Activated T-cell treated with anti-CD3 and anti-CD28 coated beads, Interleukin-2, amount 50 U/mL, for 24 hours (primary cell): ENCODE data around the gene TADA1.

Source experiments
- DNase-seq: peaks from one replicate; pipeline ENCODE4 v3.0.0-alpha.2; 2020
- H3K27ac Mint-ChIP-seq: 2 replicates; pipeline ENCODE4 v1.8.0; 2020; ENCODE audit warnings: mild to moderate bottlenecking, mixed read lengths
- H3K27me3 Mint-ChIP-seq: 2 replicates; pipeline ENCODE4 v1.8.0; 2020; ENCODE audit warnings: mixed read lengths
- H3K36me3 Mint-ChIP-seq: 2 replicates; pipeline ENCODE4 v1.8.0; 2020; ENCODE audit warnings: low read depth, mixed read lengths
- H3K4me1 Mint-ChIP-seq: 2 replicates; pipeline ENCODE4 v1.8.0; 2020; ENCODE audit warnings: low read depth, mixed read lengths
- H3K4me3 Mint-ChIP-seq: 2 replicates; pipeline ENCODE4 v1.8.0; 2020; ENCODE audit warnings: mild to moderate bottlenecking, moderate library complexity, mixed read lengths
- H3K9me3 Mint-ChIP-seq: 2 replicates; pipeline ENCODE4 v1.8.0; 2020; ENCODE audit warnings: mixed read lengths

The TADA1 gene

GRCh38 chr1:166875734-166876539 lies at the start of gene TADA1:
Gene TADA1, minus strand, starts transcription at chr1:166876264. Its CDS starts 31 bp downstream, at chr1:166876233.
- Mint-ChIP-seq H3K36me3 (peaks cover 33% of the 10 kb centered on the region), H3K27me3 (no peaks in the 10 kb centered on the region), H3K27ac (peak within 1 kb of the TSS; percentile 99), H3K4me1 (peaks cover 50% of the 10 kb centered on the region), H3K9me3 (peaks cover 4% of the 10 kb centered on the region), H3K4me3 (peak within 1 kb of the TSS; percentile 96)
- peak; percentile 97 for DNase-seq

- Mint-ChIP-seq H3K9me3 (no peaks in the 10 kb centered on the region), H3K27me3 (peaks cover 34% of the 10 kb centered on the region), H3K36me3 (no peaks in the 10 kb centered on the region), H3K4me1 (peaks cover 1% of the 10 kb centered on the region), H3K27ac (no peak overlapping the region), H3K4me3 (no peak overlapping the region)
- DNase-seq = no peak
Measured at GRCh38 chr1:166924823-166925541, 48.9 kb upstream of the TADA1 start.

GRCh38 chr1:166920561-166921475 lies 44.8 kb upstream of the TADA1 start:
- Mint-ChIP-seq H3K27ac (no peak overlapping the region), H3K27me3 (peaks cover 47% of the 10 kb centered on the region), H3K4me3 (peak overlapping the region; percentile 36), H3K36me3 (no peaks in the 10 kb centered on the region), H3K9me3 (no peaks in the 10 kb centered on the region), H3K4me1 (peaks cover 1% of the 10 kb centered on the region)
- no peak for DNase-seq

DNA sequence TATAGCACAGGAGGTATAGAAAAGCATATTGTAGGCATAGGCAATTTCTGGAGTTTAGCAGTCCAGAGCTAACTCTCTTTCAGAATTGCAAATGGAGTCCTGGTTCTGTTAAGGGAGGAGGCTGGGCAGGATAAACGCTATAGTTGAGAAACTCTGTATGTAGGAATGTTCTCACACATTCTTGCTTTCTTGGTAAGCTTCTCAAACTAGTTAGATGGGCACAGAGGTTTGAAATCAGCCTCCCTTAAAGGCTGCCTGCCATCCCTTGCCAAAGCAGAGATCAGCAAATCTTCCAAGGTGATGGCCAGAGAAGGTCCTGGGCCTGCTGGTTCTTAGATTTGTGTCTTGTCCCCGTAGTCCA lies 42.9 kb upstream of the TADA1 start:
- no peaks in the 10 kb centered on the region for H3K36me3 Mint-ChIP-seq
- no peaks in the 10 kb centered on the region for H3K9me3 Mint-ChIP-seq
- peaks cover 1% of the 10 kb centered on the region for H3K4me1 Mint-ChIP-seq
- no peak overlapping the region for H3K27ac Mint-ChIP-seq
- no peak for DNase-seq
- H3K4me3 Mint-ChIP-seq = no peak overlapping the region
- H3K27me3 Mint-ChIP-seq = peaks cover 47% of the 10 kb centered on the region

DNA sequence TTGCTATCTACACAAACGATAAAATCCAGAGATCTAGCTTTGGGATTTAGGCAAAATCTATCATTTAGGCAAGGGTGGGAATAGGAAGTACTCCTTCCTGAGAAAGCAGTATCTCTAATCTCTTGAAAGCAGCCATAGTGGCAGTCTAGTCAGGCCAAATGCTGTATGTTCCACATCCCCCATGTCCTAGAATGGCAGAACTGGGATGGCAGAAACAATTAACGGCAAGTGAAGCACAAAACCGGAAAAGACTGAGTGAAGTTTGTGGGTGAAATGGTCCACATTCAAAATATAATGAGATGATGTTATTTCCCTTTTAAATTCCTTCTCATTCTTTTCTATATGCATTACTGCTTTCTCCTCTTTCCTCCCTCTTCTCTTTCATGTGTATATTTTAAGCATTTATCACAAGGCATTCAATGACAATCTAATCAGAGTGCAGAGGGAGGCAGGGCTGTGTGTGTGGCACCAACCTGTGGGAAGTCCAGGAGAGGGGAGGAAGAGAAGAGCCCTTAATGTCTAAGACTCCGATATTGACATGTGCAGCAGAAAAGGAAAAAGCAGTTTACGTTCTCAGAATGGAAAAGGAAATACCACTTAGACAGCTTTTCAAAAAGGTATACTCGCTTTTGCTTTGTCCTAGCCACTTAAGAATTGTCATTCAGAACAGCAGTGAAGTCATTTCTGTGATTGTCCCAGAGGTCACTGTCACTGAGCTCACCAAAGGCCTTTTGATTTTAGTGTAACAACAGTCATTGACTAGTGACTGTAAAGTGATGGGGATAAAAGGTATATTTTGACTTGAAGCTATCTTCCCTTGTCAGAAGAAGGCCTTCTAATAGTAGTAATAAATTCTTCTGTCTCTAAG lies 42.3 kb upstream of the TADA1 start:
- Mint-ChIP-seq H3K9me3 (no peaks in the 10 kb centered on the region), H3K4me1 (peaks cover 1% of the 10 kb centered on the region), H3K27me3 (peaks cover 47% of the 10 kb centered on the region), H3K4me3 (no peak overlapping the region), H3K36me3 (no peaks in the 10 kb centered on the region), H3K27ac (no peak overlapping the region)
- DNase-seq = no peak

DNA sequence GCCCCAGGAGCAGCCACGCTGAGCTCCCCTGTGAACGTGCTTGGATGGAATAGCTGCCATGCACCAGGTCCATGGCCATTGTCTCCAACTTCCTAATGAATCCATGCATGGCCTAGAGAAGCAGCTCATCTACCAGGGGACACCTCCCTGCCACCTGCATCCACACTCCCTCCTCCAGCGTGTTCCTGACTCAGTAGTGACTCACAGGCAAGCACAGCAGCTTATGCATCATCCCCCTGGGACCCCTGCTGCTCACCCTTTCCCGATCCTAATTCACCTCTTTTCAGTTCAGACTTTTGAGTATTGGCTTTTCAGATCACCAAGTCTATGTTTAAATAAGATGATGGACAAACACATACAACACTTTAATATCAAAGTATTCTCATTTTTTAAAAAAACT lies 39.9 kb upstream of the TADA1 start:
- H3K4me3 Mint-ChIP-seq = no peak overlapping the region
- no peaks in the 10 kb centered on the region for H3K36me3 Mint-ChIP-seq
- peaks cover 30% of the 10 kb centered on the region for H3K27me3 Mint-ChIP-seq
- peaks cover 3% of the 10 kb centered on the region for H3K9me3 Mint-ChIP-seq
- no peak for DNase-seq
- no peak overlapping the region for H3K27ac Mint-ChIP-seq
- H3K4me1 Mint-ChIP-seq = peaks cover 2% of the 10 kb centered on the region

- Mint-ChIP-seq H3K9me3 (peaks cover 3% of the 10 kb centered on the region), H3K36me3 (no peaks in the 10 kb centered on the region), H3K27me3 (peaks cover 23% of the 10 kb centered on the region), H3K4me3 (no peak overlapping the region), H3K4me1 (peaks cover 6% of the 10 kb centered on the region), H3K27ac (no peak overlapping the region)
- no peak for DNase-seq
Measured at GRCh38 chr1:166915042-166915441, 39.0 kb upstream of the TADA1 start.

DNA sequence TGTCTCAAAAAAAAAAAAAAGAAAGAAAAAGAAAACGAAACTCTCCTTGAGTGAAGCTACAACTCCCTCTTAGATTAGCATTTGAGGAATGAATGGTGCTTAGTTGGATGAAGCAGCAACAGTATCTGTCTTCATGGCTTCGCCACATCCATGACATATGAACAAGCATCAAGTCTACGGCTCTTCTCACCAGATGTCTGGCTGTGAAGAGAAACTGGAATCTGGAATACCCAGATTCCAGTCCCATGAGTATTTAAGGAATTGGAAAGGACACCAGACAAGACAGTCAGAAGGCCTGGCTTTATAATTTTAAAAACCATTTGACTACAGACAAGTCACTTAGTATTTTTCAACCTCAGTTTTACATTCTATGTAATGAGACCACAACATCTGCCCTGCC lies 38.0 kb upstream of the TADA1 start:
- H3K4me1 Mint-ChIP-seq = peaks cover 6% of the 10 kb centered on the region
- no peak for DNase-seq
- no peaks in the 10 kb centered on the region for H3K36me3 Mint-ChIP-seq
- no peak overlapping the region for H3K4me3 Mint-ChIP-seq
- no peak overlapping the region for H3K27ac Mint-ChIP-seq
- peaks cover 13% of the 10 kb centered on the region for H3K27me3 Mint-ChIP-seq
- peaks cover 3% of the 10 kb centered on the region for H3K9me3 Mint-ChIP-seq

DNA sequence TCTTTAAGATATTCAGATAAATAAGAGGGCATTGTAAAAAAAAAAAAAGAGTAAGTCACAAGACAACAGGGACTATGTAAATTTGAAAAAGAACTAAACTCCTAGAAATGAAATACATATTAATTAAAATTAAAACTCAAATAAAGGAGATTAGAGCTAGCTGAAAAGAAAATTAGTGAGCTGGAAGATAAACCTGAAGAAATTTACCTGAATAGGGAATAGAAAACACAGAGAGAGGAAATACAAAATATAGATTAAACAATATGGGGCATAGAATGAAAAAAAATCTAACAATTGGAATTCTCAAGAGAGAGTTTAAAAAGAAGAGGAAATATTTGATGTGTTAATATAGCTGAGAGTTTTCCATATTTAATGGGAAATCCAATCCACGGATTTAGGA lies 35.6 kb upstream of the TADA1 start:
- peaks cover 6% of the 10 kb centered on the region for H3K4me1 Mint-ChIP-seq
- DNase-seq = no peak
- H3K36me3 Mint-ChIP-seq = no peaks in the 10 kb centered on the region
- peaks cover 3% of the 10 kb centered on the region for H3K9me3 Mint-ChIP-seq
- no peak overlapping the region for H3K27ac Mint-ChIP-seq
- H3K4me3 Mint-ChIP-seq = no peak overlapping the region
- no peaks in the 10 kb centered on the region for H3K27me3 Mint-ChIP-seq

GRCh38 chr1:166910396-166910994 lies 34.4 kb upstream of the TADA1 start:
- Mint-ChIP-seq H3K27me3 (no peaks in the 10 kb centered on the region), H3K27ac (no peak overlapping the region), H3K4me3 (no peak overlapping the region), H3K9me3 (peaks cover 3% of the 10 kb centered on the region), H3K4me1 (peaks cover 8% of the 10 kb centered on the region), H3K36me3 (no peaks in the 10 kb centered on the region)
- DNase-seq = peak; percentile 63

DNA sequence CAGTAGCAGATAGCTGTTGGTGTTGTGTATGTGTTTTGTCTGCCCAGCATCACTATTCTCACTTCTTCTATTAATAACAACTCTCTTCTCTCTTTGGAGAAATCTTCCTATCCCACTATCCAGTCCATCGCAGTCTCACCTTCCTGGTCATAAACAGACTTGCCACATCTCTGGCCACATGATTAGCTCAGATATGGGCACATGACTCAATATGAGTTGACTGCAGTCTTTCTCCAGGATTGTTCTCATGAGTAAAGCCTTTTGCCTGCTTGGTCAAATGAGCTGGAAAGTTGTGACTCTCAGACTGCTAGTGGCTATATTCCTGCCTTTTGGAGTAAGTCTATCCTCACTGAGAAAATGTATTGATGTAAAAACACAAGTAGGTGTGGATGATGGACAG lies 32.9 kb upstream of the TADA1 start:
- no peak for DNase-seq
- Mint-ChIP-seq H3K9me3 (peaks cover 3% of the 10 kb centered on the region), H3K27ac (no peak overlapping the region), H3K4me1 (peaks cover 8% of the 10 kb centered on the region), H3K36me3 (no peaks in the 10 kb centered on the region), H3K4me3 (no peak overlapping the region), H3K27me3 (no peaks in the 10 kb centered on the region)

GRCh38 chr1:166907763-166908162 lies 31.7 kb upstream of the TADA1 start:
- Mint-ChIP-seq H3K36me3 (no peaks in the 10 kb centered on the region), H3K4me1 (peaks cover 8% of the 10 kb centered on the region), H3K27ac (no peak overlapping the region), H3K27me3 (no peaks in the 10 kb centered on the region), H3K9me3 (peaks cover 3% of the 10 kb centered on the region), H3K4me3 (no peak overlapping the region)
- no peak for DNase-seq

DNA sequence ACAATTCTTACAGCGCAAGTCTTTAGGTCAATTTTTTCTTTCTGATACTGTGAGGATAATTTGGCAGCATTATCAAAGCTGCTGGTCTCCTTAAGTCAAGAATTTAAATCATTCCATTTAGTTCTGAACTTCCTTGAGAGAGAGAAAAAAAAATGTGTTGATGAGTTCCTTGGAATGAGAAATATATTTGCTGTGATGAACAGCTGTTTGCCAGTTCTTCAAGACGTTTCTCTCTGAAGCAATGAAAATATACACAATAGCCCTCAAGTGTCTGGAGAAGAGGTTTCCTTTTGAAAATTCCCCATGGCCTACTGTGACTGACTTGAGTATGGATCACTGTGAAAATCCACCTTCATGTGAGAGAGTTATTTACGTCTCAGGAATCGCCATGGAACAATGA lies 31.0 kb upstream of the TADA1 start:
- no peaks in the 10 kb centered on the region for H3K36me3 Mint-ChIP-seq
- peaks cover 10% of the 10 kb centered on the region for H3K4me1 Mint-ChIP-seq
- no peak overlapping the region for H3K4me3 Mint-ChIP-seq
- H3K27me3 Mint-ChIP-seq = no peaks in the 10 kb centered on the region
- DNase-seq = no peak
- H3K27ac Mint-ChIP-seq = no peak overlapping the region
- peaks cover 3% of the 10 kb centered on the region for H3K9me3 Mint-ChIP-seq
